T-cell (primary cell): ENCODE measurements around the gene LRRFIP1. TPM values are rescaled to one million over a fixed set of nuclear protein-coding genes. Genes with fewer than 3 reads are reported as not detected.

Source experiments
- ATAC-seq, 4 experiments: fragments of 200-7000 bp in 3 of 4; fragments of 150-1000 bp in 1 of 4; cut with Tn5 transposase; replicated peaks in 1 of 4; 1 replicate in 3 of 4; 2 replicates in 1 of 4; pipeline ENCODE4 v1.10.0; 2021; ENCODE audit warnings: moderate library complexity in 3 of 4, mild to moderate bottlenecking in 2 of 4, moderate number of reproducible peaks in 1 of 4
- CTCF ChIA-PET, 2 donors: fragments of 300-600 bp; sonication (Branson Sonifier 250); formaldehyde crosslinking; loops; one replicate each; lab custom pipeline; 2022; ENCODE audit warnings: antibody characterized with exemption in 2 of 2; lab: Charles Lee
- POLR2A ChIA-PET, 2 donors: fragments of 300-600 bp; sonication (Branson Sonifier 250); formaldehyde crosslinking; loops; one replicate each; lab custom pipeline; 2022; ENCODE audit warnings: antibody characterized with exemption in 2 of 2; lab: Charles Lee
- DNase-seq, 35 experiments: peaks; one replicate each; pipeline versions ENCODE4 v3.0.0 to v3.0.0-alpha.2; 2013 to 2023
- H3K27ac ChIP-seq: one replicate; pipeline ENCODE4 v1.5.1; 2013; ENCODE audit warnings: low read length
- H3K27me3 ChIP-seq, 2 experiments: replicated peaks in 1 of 2; 1 replicate in 1 of 2; 2 replicates in 1 of 2; pipeline versions ENCODE4 v1.6.1 to v1.7.0; 2013; ENCODE audit warnings: low read length in 1 of 2, mixed read lengths in 1 of 2; ENCODE audit not compliant: control insufficient read depth in 2 of 2, insufficient read depth in 2 of 2; ENCODE audit errors: extremely low read depth in 1 of 2
- H3K36me3 ChIP-seq, 2 donors: 1 replicate in 1 of 2; 2 replicates in 1 of 2; pipeline versions ENCODE4 v1.6.1 to v1.7.0; 2013; ENCODE audit warnings: low read length in 1 of 2; ENCODE audit not compliant: control insufficient read depth in 2 of 2, insufficient read depth in 1 of 2; ENCODE audit errors: extremely low read depth in 1 of 2
- H3K4me1 ChIP-seq, 2 experiments: 1 replicate in 1 of 2; 2 replicates in 1 of 2; pipeline versions ENCODE4 v1.6.1 to v1.7.0; 2013; ENCODE audit warnings: low read length in 2 of 2, mixed read lengths in 1 of 2; ENCODE audit not compliant: insufficient read depth in 2 of 2, control insufficient read depth in 1 of 2; ENCODE audit errors: extremely low read depth in 1 of 2
- H3K4me3 ChIP-seq, 2 donors: 1 replicate in 1 of 2; 2 replicates in 1 of 2; pipeline versions ENCODE4 v1.5.1 to v1.7.0; 2013; ENCODE audit warnings: mild to moderate bottlenecking in 2 of 2, low read length in 1 of 2, moderate library complexity in 1 of 2; ENCODE audit not compliant: control insufficient read depth in 1 of 2; ENCODE audit errors: extremely low read depth in 1 of 2
- H3K9me3 ChIP-seq: 2 replicates; pipeline ENCODE4 v1.7.0; 2013
- H3K27ac Mint-ChIP-seq, 2 donors: one replicate each; pipeline ENCODE4 v1.8.0; 2020 to 2021; ENCODE audit warnings: mild to moderate bottlenecking in 2 of 2, mixed read lengths in 2 of 2
- H3K27me3 Mint-ChIP-seq, 2 donors: one replicate each; pipeline ENCODE4 v1.8.0; 2021 to 2022; ENCODE audit warnings: mixed read lengths in 2 of 2
- H3K36me3 Mint-ChIP-seq: one replicate; pipeline ENCODE4 v1.8.0; 2021; ENCODE audit warnings: mixed read lengths
- H3K4me1 Mint-ChIP-seq, 3 donors: one replicate each; pipeline ENCODE4 v1.8.0; 2020 to 2022; ENCODE audit warnings: mixed read lengths in 3 of 3, mild to moderate bottlenecking in 1 of 3
- H3K4me3 Mint-ChIP-seq, 3 donors: one replicate each; pipeline ENCODE4 v1.8.0; 2020 to 2022; ENCODE audit warnings: mild to moderate bottlenecking in 3 of 3, mixed read lengths in 3 of 3, moderate library complexity in 3 of 3
- H3K9me3 Mint-ChIP-seq, 3 donors: one replicate each; pipeline ENCODE4 v1.8.0; 2020 to 2022; ENCODE audit warnings: mixed read lengths in 3 of 3
- WGBS: methylation state at CpG from one replicate; pipeline ENCODE4 v1.1.5; 2013; ENCODE audit warnings: missing lambda C conversion rate; ENCODE audit not compliant: insufficient coverage; 5-methylcytosine and 5-hydroxymethylcytosine counted together
- total RNA-seq, 35 experiments: library from RNA in 6 of 35; stranded (reverse) in 6 of 35; fragments of 120-200 nt in 1 of 35; gene quantifications; one replicate each; pipeline versions ENCODE4 v1.2.1 to v1.2.4 and lab custom pipeline; 2013 to 2026

LRRFIP1 gene
- total RNA-seq, 5 donors from 2014 or later (not counting 1 experiment from before 2014, with no cell fraction given): 105 to 170 (median 128) TPM

DNA sequence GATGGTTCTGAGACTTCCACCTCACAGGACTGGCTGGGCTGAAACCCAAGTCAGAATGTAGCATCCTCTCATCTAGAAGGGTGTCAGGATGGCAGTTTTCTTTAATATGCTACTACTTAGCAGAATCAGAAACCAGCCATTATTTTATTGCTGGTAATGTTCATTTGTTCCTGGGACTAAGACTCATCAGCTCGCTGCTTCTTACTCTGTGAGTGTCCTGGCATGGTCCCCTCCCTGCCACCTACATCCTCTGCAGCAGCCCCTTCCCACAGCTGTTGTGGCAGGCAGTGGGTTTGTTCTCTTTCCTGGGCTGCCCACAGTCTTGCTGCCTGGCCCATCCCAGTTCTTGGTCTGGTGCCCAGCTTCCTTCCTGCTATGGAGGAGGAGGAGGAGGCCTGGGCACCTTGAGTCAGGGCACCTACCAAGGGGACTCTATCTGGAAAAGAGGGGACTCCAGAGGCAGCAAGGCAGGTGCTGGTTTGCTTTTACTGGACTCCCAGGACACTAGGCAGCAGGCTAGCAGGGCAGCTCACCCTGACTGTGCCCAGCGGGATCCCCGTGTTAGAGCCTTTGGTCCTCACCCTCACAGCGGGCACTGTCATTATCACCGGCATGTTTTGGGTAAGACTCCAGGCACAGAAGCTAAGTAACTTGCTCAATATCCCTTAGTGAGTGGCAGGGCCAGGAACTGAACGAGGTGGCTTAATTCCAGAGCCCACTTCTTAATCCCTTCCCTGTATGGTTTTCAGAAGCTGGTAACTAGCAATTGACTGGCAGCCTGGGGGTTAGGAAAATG, 62.1 kb downstream of the LRRFIP1 start:
- H3K27ac Mint-ChIP-seq: peak overlapping the region; percentile 99 to 100
- no peaks in the 10 kb centered on the region for H3K27me3 Mint-ChIP-seq
- ChIA-PET CTCF (interaction anchor here (0.5 to 5.6 kb wide), 6 partner anchors 13 to 259 kb away, joined by 3 to 99 read pairs (median 4); no protein-coding TSS in a partner anchor), POLR2A (interaction anchor here (0.7 to 5.9 kb wide), 6 partner anchors 8 to 88 kb away, joined by 3 to 152 read pairs (median 25); no protein-coding TSS in a partner anchor)
- H3K36me3 ChIP-seq: no peaks in the 10 kb centered on the region
- H3K36me3 Mint-ChIP-seq: no peaks in the 10 kb centered on the region
- 58% methylated on average over 4 of the region's 6 CpGs for WGBS
- peak overlapping the region; percentile 80 to 83 (median 82) for H3K4me3 Mint-ChIP-seq
- peak in 2 of 35 experiments; percentile 23 to 48 for DNase-seq
- no peak for ATAC-seq
- H3K9me3 Mint-ChIP-seq: no peaks in the 10 kb centered on the region
- no peak overlapping the region for H3K4me3 ChIP-seq
- H3K4me1 ChIP-seq: peaks cover 36 to 64% of the 10 kb centered on the region in 2 experiments
- no peaks in the 10 kb centered on the region for H3K9me3 ChIP-seq
- H3K27ac ChIP-seq: peak overlapping the region; percentile 96
- no peaks in the 10 kb centered on the region for H3K27me3 ChIP-seq
- H3K4me1 Mint-ChIP-seq: peaks cover 68 to 73% (median 71%) of the 10 kb centered on the region in 3 donors

DNA sequence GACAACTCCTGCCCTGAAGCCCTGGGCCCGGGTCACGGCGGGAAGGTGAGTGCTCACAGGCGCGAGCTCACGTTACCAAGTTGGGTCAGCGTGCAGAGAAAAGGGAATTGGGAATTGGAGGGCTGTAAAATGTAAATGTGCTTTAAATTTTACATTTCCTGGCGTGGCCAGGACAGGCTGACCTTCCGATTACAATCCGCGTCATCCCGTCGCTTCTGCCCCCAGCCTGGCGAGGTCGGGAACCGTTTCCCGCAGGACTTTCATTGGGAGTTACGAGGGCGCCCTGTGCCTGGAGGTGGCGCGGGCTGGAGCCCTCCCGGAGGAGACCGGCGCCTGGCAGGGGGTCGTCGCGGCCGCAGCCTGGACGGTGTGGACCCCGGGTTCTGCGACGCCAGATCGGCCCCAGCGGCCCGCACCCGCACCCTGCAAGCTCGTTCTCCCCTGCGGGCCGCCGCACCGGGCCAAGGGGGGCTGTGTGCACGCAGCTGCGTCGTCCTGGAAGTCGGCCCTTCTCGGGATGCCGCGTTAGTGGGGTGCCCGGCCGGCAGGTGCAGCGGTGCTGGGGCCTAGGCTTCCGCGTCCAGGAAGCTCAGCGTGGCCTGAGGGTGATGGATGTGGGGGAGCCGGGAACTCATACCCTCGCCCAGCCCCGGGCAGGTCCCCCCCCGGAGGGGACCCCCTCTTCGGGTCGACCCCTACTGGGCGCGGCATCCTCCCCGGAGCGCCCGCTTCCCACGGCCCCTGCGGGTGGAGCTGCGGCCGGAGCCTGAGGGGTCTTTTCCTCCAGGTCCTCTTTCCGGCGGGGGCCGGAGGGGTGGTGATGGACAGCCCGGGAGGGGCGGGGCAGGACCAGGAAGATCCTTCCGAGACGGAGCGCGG, 63.9 kb downstream of the LRRFIP1 start:
- peaks cover 77 to 80% (median 79%) of the 10 kb centered on the region in 3 donors for H3K4me1 Mint-ChIP-seq
- ChIA-PET CTCF (interaction anchor here in 1 of 2 donors (0.6 to 7.2 kb wide), 3 partner anchors 16 to 34 kb away, joined by 3 to 112 read pairs (median 99); no protein-coding TSS in a partner anchor), POLR2A (interaction anchor here (0.6 to 5.9 kb wide), 4 partner anchors 10 to 1125 kb away, joined by 3 to 152 read pairs (median 5); no protein-coding TSS in a partner anchor)
- H3K9me3 ChIP-seq: no peaks in the 10 kb centered on the region
- no peaks in the 10 kb centered on the region for H3K9me3 Mint-ChIP-seq
- whole genome bisulfite sequencing: 12% methylated on average over 57 of the region's 78 CpGs
- H3K36me3 Mint-ChIP-seq: no peaks in the 10 kb centered on the region
- H3K27me3 ChIP-seq: no peaks in the 10 kb centered on the region
- peak overlapping the region; percentile 99 to 100 for H3K27ac Mint-ChIP-seq
- H3K4me3 ChIP-seq: peak overlapping the region; percentile 64 to 82
- ATAC-seq (peak in 3 of 4 experiments; percentile 13 to 20 (median 17)), DNase-seq (peak in 11 of 35 experiments; percentile 29 to 67 (median 39))
- peaks cover 44 to 77% of the 10 kb centered on the region in 2 experiments for H3K4me1 ChIP-seq
- peak overlapping the region; percentile 80 to 83 (median 82) for H3K4me3 Mint-ChIP-seq
- H3K27me3 Mint-ChIP-seq: no peaks in the 10 kb centered on the region
- H3K36me3 ChIP-seq: no peaks in the 10 kb centered on the region
- peak overlapping the region; percentile 95 for H3K27ac ChIP-seq

DNA sequence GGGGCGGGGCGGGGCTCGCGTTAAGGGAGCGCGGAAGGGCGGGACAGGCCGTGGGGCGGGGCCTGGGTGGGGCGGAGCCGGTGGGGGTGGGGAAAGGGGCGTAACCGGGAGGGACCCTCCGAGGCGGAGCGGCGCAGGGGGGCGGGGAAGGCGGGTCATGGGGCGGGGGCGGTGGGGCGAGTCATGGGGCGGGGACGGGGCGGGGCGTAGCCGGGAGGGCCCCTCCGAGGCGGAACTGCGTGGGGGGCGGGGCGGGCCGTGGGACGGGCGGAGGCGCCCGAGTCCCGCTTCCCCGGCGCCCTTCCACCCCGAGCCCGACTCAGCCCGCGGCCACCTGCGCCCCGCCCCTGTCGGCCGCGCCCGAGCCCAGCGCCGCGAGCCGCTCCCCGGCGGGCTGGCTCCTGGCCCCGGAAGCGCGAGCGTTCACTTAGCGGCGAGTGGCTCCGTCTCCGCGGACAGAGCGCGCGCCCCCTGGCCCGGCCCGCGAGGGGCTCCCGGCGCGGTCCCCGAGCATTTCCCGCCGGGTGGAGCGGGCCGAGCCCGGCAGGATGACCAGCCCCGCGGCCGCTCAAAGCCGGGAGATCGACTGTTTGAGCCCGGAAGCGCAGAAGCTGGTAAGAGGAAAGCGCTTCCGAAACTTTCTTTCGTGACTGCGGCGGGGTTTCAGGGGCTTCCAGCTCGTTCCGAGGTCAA, 64.7 kb downstream of the LRRFIP1 start:
- CTCF ChIA-PET: interaction anchor here (2.0 to 7.2 kb wide), 3 partner anchors 18 to 53 kb away, joined by 9 to 112 read pairs (median 11); no protein-coding TSS in a partner anchor
- under 1% methylated on average over 71 of the region's 94 CpGs for whole genome bisulfite sequencing

DNA sequence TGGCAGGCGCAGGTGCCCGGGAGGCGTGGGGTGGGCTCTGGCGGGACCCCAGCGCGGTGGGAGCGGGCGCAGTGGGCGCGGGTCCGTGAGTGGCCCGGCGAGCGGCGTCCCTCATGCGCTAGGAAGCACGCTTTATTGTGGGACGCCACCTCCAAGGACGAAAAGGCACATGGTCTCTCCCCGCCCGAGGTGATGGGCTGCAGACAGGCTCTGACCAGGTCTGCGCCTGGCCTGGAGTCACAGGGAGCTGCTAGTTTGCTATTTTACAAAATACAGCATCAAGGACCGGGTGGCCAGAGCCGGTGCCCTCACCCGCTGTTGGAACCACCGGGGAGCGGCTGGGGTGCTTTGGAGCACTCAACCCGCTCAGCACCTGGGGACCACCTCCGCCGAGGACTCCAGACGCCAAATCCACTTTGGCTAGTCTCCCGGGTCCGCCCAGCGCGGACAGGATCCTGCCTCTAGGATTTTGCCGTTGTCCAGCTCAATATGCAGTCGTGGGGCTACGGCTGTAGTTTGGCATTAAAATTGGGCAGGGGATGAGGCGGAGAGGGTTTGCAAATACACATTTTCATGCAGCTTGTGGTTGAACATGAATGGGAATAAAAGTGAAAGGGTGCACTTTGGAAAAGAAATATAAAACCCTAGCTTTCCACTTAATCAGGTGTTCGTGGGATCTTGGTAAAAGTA, 65.4 kb downstream of the LRRFIP1 start:
- Mint-ChIP-seq H3K9me3 (no peaks in the 10 kb centered on the region), H3K27me3 (no peaks in the 10 kb centered on the region), H3K4me1 (peaks cover 77 to 82% (median 80%) of the 10 kb centered on the region in 3 donors), H3K4me3 (peak overlapping the region; percentile 84 to 89 (median 87)), H3K36me3 (no peaks in the 10 kb centered on the region), H3K27ac (peak overlapping the region; percentile 93 to 97)
- DNase-seq (peak in 1 of 35 experiments; percentile 35), ATAC-seq (no peak)
- H3K27me3 ChIP-seq: no peaks in the 10 kb centered on the region
- CTCF ChIA-PET: interaction anchor here (0.6 to 7.2 kb wide), 5 partner anchors 19 to 53 kb away, joined by 3 to 112 read pairs (median 9); no protein-coding TSS in a partner anchor
- peak overlapping the region; percentile 91 for H3K27ac ChIP-seq
- under 1% methylated on average over 31 of the region's 40 CpGs for WGBS
- H3K4me3 ChIP-seq: peak overlapping the region; percentile 77 to 93
- POLR2A ChIA-PET: interaction anchor here (0.6 to 7.2 kb wide), 11 partner anchors 12 to 89 kb away, joined by 3 to 122 read pairs (median 4); no protein-coding TSS in a partner anchor
- H3K36me3 ChIP-seq: no peaks in the 10 kb centered on the region
- no peaks in the 10 kb centered on the region for H3K9me3 ChIP-seq
- peaks cover 51 to 77% of the 10 kb centered on the region in 2 experiments for H3K4me1 ChIP-seq

More for the DNA sequence above, 64.7 kb downstream of the LRRFIP1 start:
- DNase-seq (peak; percentile 85 to 98 (median 91)), ATAC-seq (peak; percentile 66 to 77 (median 76))
- Histone ChIP-seq H3K9me3 (no peaks in the 10 kb centered on the region), H3K4me3 (peak overlapping the region; percentile 82 to 93), H3K36me3 (no peaks in the 10 kb centered on the region), H3K4me1 (peaks cover 46 to 77% of the 10 kb centered on the region in 2 experiments), H3K27ac (peak overlapping the region; percentile 95), H3K27me3 (no peaks in the 10 kb centered on the region)
- Mint-ChIP-seq H3K4me3 (peak overlapping the region; percentile 84 to 89 (median 87)), H3K27ac (peak overlapping the region; percentile 93 to 97), H3K27me3 (no peaks in the 10 kb centered on the region), H3K4me1 (peaks cover 77 to 82% (median 80%) of the 10 kb centered on the region in 3 donors), H3K36me3 (no peaks in the 10 kb centered on the region), H3K9me3 (no peaks in the 10 kb centered on the region)
- POLR2A ChIA-PET: interaction anchor here (0.9 to 7.2 kb wide), 10 partner anchors 9 to 20 kb away, joined by 3 to 152 read pairs (median 4); no protein-coding TSS in a partner anchor
